ENCODE results near the gene RAP1B.

DNA sequence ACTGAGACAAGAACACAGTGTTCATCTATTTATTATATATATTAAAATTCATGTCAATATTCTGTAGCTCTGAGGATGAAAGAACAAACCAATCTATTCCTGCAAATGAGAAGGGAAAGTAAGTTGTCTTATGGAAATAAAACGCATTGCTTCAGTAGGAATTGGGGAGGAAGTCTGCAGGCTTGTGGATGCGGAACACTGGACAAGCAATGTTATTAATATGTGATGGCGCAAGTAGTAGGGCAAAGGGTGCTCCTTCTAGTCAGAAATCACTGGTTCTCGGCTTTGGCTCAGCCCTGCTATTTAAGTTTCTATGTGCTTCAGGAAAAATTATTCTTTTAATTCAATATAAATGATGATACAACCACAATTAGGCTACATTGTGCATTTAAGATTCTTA lies 28.8 kb upstream of the RAP1B start:
- TF ChIP-seq, protein P1, sequence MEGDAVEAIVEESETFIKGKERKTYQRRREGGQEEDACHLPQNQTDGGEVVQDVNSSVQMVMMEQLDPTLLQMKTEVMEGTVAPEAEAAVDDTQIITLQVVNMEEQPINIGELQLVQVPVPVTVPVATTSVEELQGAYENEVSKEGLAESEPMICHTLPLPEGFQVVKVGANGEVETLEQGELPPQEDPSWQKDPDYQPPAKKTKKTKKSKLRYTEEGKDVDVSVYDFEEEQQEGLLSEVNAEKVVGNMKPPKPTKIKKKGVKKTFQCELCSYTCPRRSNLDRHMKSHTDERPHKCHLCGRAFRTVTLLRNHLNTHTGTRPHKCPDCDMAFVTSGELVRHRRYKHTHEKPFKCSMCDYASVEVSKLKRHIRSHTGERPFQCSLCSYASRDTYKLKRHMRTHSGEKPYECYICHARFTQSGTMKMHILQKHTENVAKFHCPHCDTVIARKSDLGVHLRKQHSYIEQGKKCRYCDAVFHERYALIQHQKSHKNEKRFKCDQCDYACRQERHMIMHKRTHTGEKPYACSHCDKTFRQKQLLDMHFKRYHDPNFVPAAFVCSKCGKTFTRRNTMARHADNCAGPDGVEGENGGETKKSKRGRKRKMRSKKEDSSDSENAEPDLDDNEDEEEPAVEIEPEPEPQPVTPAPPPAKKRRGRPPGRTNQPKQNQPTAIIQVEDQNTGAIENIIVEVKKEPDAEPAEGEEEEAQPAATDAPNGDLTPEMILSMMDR (IDR thresholded peaks at IDR 0.05): no peak
- TF ChIP-seq POLR2A (IDR thresholded peaks at IDR 0.05): no peak
- no peak for TF ChIP-seq POLR2AphosphoS5 (IDR thresholded peaks at IDR 0.05)

All from prostate gland (tissue), 2 donors.